H9 (cell line): ENCODE results near the gene CDC20. TPM values are rescaled to one million over a fixed set of nuclear protein-coding genes. Genes with fewer than 3 reads are reported as not detected.

Experiments used
- DNase-seq: peaks from one replicate; pipeline ENCODE4 v3.0.0-alpha.2; 2017
- H2AFZ ChIP-seq: one replicate; pipeline ENCODE4 v1.6.1; 2013; ENCODE audit warnings: mild to moderate bottlenecking, low read length, control low read depth, moderate library complexity
- H2AK5ac ChIP-seq: 2 replicates; pipeline ENCODE4 v1.6.1; 2013; ENCODE audit warnings: low read length, control low read depth, mixed read lengths; ENCODE audit not compliant: insufficient read length
- H2BK120ac ChIP-seq: one replicate; pipeline ENCODE4 v1.6.1; 2013; ENCODE audit warnings: low read depth, mild to moderate bottlenecking, low read length, control low read depth, inconsistent platforms; ENCODE audit not compliant: poor library complexity, severe bottlenecking
- H2BK12ac ChIP-seq: 2 replicates; pipeline ENCODE4 v1.6.1; 2013; ENCODE audit warnings: low read length, control low read depth, mixed read lengths, low read depth; ENCODE audit not compliant: insufficient read length
- H2BK15ac ChIP-seq: 2 replicates; pipeline ENCODE4 v1.6.1; 2013; ENCODE audit warnings: low read depth, low read length, control low read depth
- H2BK20ac ChIP-seq: one replicate; pipeline ENCODE4 v1.6.1; 2013; ENCODE audit warnings: low read depth, mild to moderate bottlenecking, low read length, control low read depth, inconsistent platforms; ENCODE audit not compliant: poor library complexity, severe bottlenecking
- H2BK5ac ChIP-seq: 2 replicates; pipeline ENCODE4 v1.6.1; 2013; ENCODE audit warnings: low read length, control low read depth, mixed read lengths; ENCODE audit not compliant: insufficient read length
- H3K14ac ChIP-seq: 2 replicates; pipeline ENCODE4 v1.6.1; 2013; ENCODE audit warnings: low read length, control low read depth; ENCODE audit not compliant: insufficient read depth
- H3K18ac ChIP-seq: 2 replicates; pipeline ENCODE4 v1.6.1; 2013; ENCODE audit warnings: low read depth, mild to moderate bottlenecking, mixed read lengths, low read length, control low read depth; ENCODE audit not compliant: insufficient read length
- H3K23ac ChIP-seq: 2 replicates; pipeline ENCODE4 v1.6.1; 2013; ENCODE audit warnings: low read length, control low read depth, mixed read lengths, low read depth; ENCODE audit not compliant: insufficient read length
- H3K23me2 ChIP-seq: 2 replicates; pipeline ENCODE4 v1.6.1; 2013; ENCODE audit warnings: low read depth, mild to moderate bottlenecking, mixed read lengths, low read length, control low read depth; ENCODE audit not compliant: insufficient read length, poor library complexity, severe bottlenecking
- H3K27ac ChIP-seq: 2 replicates; pipeline ENCODE4 v1.5.1; 2013; ENCODE audit warnings: low read length, control low read depth, mixed read lengths, low read depth; ENCODE audit not compliant: insufficient read length
- H3K27me3 ChIP-seq: 2 replicates; pipeline ENCODE4 v1.6.1; 2013; ENCODE audit warnings: low read length, control low read depth, inconsistent platforms; ENCODE audit not compliant: insufficient read depth
- H3K4ac ChIP-seq: 2 replicates; pipeline ENCODE4 v1.6.1; 2013; ENCODE audit warnings: low read depth, mild to moderate bottlenecking, control low read depth, inconsistent platforms, low read length, moderate library complexity
- H3K4me1 ChIP-seq: 2 replicates; pipeline ENCODE4 v1.6.1; 2013; ENCODE audit warnings: low read length, control low read depth, inconsistent platforms; ENCODE audit not compliant: insufficient read depth
- H3K4me2 ChIP-seq: 2 replicates; pipeline ENCODE4 v1.6.1; 2013; ENCODE audit warnings: low read length, control low read depth, mixed read lengths; ENCODE audit not compliant: insufficient read length, insufficient read depth
- H3K56ac ChIP-seq: 2 replicates; pipeline ENCODE4 v1.6.1; 2013; ENCODE audit warnings: low read depth, mild to moderate bottlenecking, mixed read lengths, low read length, control low read depth; ENCODE audit not compliant: insufficient read length
- H3K79me1 ChIP-seq: 2 replicates; pipeline ENCODE4 v1.6.1; 2013; ENCODE audit warnings: low read depth, mild to moderate bottlenecking, moderate library complexity, low read length, control low read depth, inconsistent platforms; ENCODE audit not compliant: insufficient read depth, poor library complexity, severe bottlenecking
- H3K79me2 ChIP-seq: 2 replicates; pipeline ENCODE4 v1.6.1; 2013; ENCODE audit warnings: low read length, control low read depth, inconsistent platforms; ENCODE audit not compliant: insufficient read depth
- H3K9ac ChIP-seq: 2 replicates; pipeline ENCODE4 v1.6.1; 2013; ENCODE audit warnings: low read length, control low read depth, mixed read lengths; ENCODE audit not compliant: insufficient read length; ENCODE audit errors: extremely low read depth
- H3K9me3 ChIP-seq: one replicate; pipeline ENCODE4 v1.6.1; 2013; ENCODE audit warnings: low read depth, low read length, inconsistent platforms; ENCODE audit not compliant: control insufficient read depth
- H3T11ph ChIP-seq: one replicate; pipeline ENCODE4 v1.6.1; 2013; ENCODE audit warnings: mild to moderate bottlenecking, low read length, control low read depth, inconsistent platforms
- H4K20me1 ChIP-seq: one replicate; pipeline ENCODE4 v1.6.1; 2013; ENCODE audit not compliant: control insufficient read depth, insufficient read length, insufficient read depth
- H4K5ac ChIP-seq: 2 replicates; pipeline ENCODE4 v1.6.1; 2013; ENCODE audit warnings: low read depth, mild to moderate bottlenecking, mixed read lengths, low read length, control low read depth; ENCODE audit not compliant: insufficient read length
- H4K8ac ChIP-seq: replicated peaks from 2 replicates; pipeline ENCODE4 v1.6.1; 2013; ENCODE audit warnings: low read length, control low read depth, mixed read lengths, low read depth; ENCODE audit not compliant: insufficient read length
- H4K91ac ChIP-seq: 2 replicates; pipeline ENCODE4 v1.6.1; 2013; ENCODE audit warnings: low read depth, mild to moderate bottlenecking, moderate library complexity, mixed read lengths, low read length, control low read depth; ENCODE audit not compliant: insufficient read length
- H3K27ac Mint-ChIP-seq, 3 experiments: 2 replicates in 2 of 3; 3 replicates in 1 of 3; pipeline ENCODE4 v1.8.0; 2020 to 2021; ENCODE audit warnings: mixed read lengths in 3 of 3, mild to moderate bottlenecking in 1 of 3, moderate library complexity in 1 of 3
- H3K27me3 Mint-ChIP-seq: 2 replicates; pipeline ENCODE4 v1.8.0; 2021; ENCODE audit warnings: low read depth, mild to moderate bottlenecking, moderate library complexity, mixed read lengths
- H3K36me3 Mint-ChIP-seq, 3 experiments: 2 replicates in 2 of 3; 3 replicates in 1 of 3; pipeline ENCODE4 v1.8.0; 2020 to 2021; ENCODE audit warnings: low read depth in 3 of 3, mixed read lengths in 3 of 3; ENCODE audit not compliant: insufficient read depth in 1 of 3
- H3K4me1 Mint-ChIP-seq, 2 experiments: 2 replicates each; pipeline ENCODE4 v1.8.0; 2020; ENCODE audit warnings: mixed read lengths in 2 of 2
- H3K4me3 Mint-ChIP-seq, 2 experiments: 2 replicates in 1 of 2; 3 replicates in 1 of 2; pipeline ENCODE4 v1.8.0; 2020 to 2021; ENCODE audit warnings: mild to moderate bottlenecking in 2 of 2, mixed read lengths in 2 of 2, moderate library complexity in 1 of 2
- H3K9me3 Mint-ChIP-seq, 2 experiments: 2 replicates in 1 of 2; 3 replicates in 1 of 2; pipeline ENCODE4 v1.8.0; 2020; ENCODE audit warnings: mild to moderate bottlenecking in 2 of 2, mixed read lengths in 2 of 2, moderate library complexity in 1 of 2
- WGBS: extraction: QIAGEN DNeasy Blood & Tissue Kit; methylation state at CpG from one replicate; pipeline ENCODE4 v1.1.7; 2013; ENCODE audit warnings: missing lambda C conversion rate, low lambda C conversion rate, mixed read lengths; ENCODE audit not compliant: insufficient read length; ENCODE audit errors: extremely low coverage; 5-methylcytosine and 5-hydroxymethylcytosine counted together
- total RNA-seq: library from RNA; stranded (reverse); gene quantifications from 2 replicates; pipeline ENCODE4 v1.2.1, GENCODE V29; 2021
- TF ChIP-seq, protein P1 (sequence below): fragments of 200-600 bp; sonication (generic); conservative IDR thresholded peaks from 3 replicates; pipeline ENCODE4 v1.8.0; 2021; ENCODE audit warnings: antibody characterized with exemption, mild to moderate bottlenecking

The CDC20 gene
- total RNA-seq, 1 experiment from 2014 or later, result 246 TPM

DNA sequence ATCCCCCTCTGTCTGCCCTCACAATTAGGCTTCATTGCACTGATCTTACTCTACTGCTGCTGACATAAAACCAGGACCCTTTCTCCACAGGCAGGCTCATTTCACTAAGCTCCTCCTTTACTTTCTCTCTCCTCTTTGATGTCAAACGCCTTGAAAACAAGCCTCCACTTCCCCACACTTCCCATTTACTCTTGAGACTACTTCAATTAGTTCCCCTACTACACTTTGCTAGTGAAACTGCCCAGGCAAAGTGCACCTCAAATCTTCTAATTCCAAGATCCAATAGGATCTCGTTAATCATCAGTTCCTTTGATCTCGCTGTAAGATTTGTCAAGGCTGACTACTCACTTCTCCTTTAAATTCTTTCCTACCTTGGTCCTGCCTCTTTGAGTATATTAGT is 5.9 kb upstream of the CDC20 start:
- H3K4me1 Mint-ChIP-seq, result peaks cover 18 to 29% of the 10 kb centered on the region in 2 experiments
- Histone ChIP-seq H3K9ac (no peak overlapping the region), H2AK5ac (no peak overlapping the region), H3K4ac (no peak overlapping the region), H2BK20ac (no peak overlapping the region), H3K27ac (no peak overlapping the region), H4K91ac (no peak overlapping the region), H3K56ac (no peak overlapping the region), H3K9me3 (no peaks in the 10 kb centered on the region), H3K18ac (no peak overlapping the region), H4K8ac (no peak overlapping the region), H2BK120ac (no peak overlapping the region), H3K27me3 (peaks cover 3% of the 10 kb centered on the region), H3K79me2 (no peaks in the 10 kb centered on the region), H4K5ac (no peak overlapping the region), H2BK12ac (no peak overlapping the region), H4K20me1 (no peaks in the 10 kb centered on the region), H2BK15ac (no peak overlapping the region), H3K23me2 (peaks cover 10% of the 10 kb centered on the region), H2BK5ac (no peak overlapping the region), H2AFZ (no peak overlapping the region), H3K4me1 (peaks cover 5% of the 10 kb centered on the region), H3K4me2 (no peak overlapping the region), H3T11ph (no peak overlapping the region), H3K23ac (no peak overlapping the region), H3K14ac (no peak overlapping the region), H3K79me1 (no peaks in the 10 kb centered on the region)
- no CpG with 5 or more reads among the region's 3 CpGs for WGBS
- no peak overlapping the region for H3K4me3 Mint-ChIP-seq
- peak overlapping the region in 2 of 3 experiments; percentile 1 to 53; a peak in 2 of 7 replicates for H3K27ac Mint-ChIP-seq
- no peak for DNase-seq
- no peaks in the 10 kb centered on the region; a peak in 1 of 5 replicates for H3K9me3 Mint-ChIP-seq
- peaks cover 5% of the 10 kb centered on the region for H3K27me3 Mint-ChIP-seq
- TF ChIP-seq, protein P1, sequence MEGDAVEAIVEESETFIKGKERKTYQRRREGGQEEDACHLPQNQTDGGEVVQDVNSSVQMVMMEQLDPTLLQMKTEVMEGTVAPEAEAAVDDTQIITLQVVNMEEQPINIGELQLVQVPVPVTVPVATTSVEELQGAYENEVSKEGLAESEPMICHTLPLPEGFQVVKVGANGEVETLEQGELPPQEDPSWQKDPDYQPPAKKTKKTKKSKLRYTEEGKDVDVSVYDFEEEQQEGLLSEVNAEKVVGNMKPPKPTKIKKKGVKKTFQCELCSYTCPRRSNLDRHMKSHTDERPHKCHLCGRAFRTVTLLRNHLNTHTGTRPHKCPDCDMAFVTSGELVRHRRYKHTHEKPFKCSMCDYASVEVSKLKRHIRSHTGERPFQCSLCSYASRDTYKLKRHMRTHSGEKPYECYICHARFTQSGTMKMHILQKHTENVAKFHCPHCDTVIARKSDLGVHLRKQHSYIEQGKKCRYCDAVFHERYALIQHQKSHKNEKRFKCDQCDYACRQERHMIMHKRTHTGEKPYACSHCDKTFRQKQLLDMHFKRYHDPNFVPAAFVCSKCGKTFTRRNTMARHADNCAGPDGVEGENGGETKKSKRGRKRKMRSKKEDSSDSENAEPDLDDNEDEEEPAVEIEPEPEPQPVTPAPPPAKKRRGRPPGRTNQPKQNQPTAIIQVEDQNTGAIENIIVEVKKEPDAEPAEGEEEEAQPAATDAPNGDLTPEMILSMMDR, result no peak
- H3K36me3 Mint-ChIP-seq, result peaks cover 2 to 12% (median 2%) of the 10 kb centered on the region in 3 experiments; a peak in 3 of 7 replicates
